ENCODE data around the gene IMPA2. TPM values are rescaled to one million over a fixed set of nuclear protein-coding genes. Genes with fewer than 3 reads are reported as not detected.

IMPA2 gene
- total and polyA plus RNA-seq, 2 of the 13 experiments (the other 11 are each of a cell fraction or from before 2014, with no cell fraction given) = 37.8 to 71.8 TPM

GRCh38 chr18:11948852-11949523 is 32.3 kb upstream of the IMPA2 start:
- FAIRE-seq (no peak), ATAC-seq (0 out of 3 replicates have a peak, but pooled peaks have one; percentile 8), DNase-seq (ENCODE audit: low spot score) (peak; percentile 41)
- Histone ChIP-seq H3K4me3 (replicated peaks in 1 of 3; ENCODE audit: insufficient read depth in 1 of 3, low read depth in 2 of 3, low read length in 3 of 3) (no peak overlapping the region), H2AFZ (ENCODE audit: low read length) (no peak overlapping the region), H3K27ac (ENCODE audit: extremely low read length, insufficient read depth, low read length) (no peak overlapping the region), H3K27me3 (ENCODE audit: control insufficient read depth in 1 of 2, insufficient read depth in 2 of 2, low read length in 2 of 2) (no peaks in the 10 kb centered on the region), H3K4me2 (ENCODE audit: low read depth, low read length) (0 out of 2 replicates have a peak overlapping the region, but pooled peaks have one; percentile 26), H3K79me2 (ENCODE audit: insufficient read depth, low read length) (no peaks in the 10 kb centered on the region), H3K9ac (ENCODE audit: insufficient read depth, low read depth, low read length) (no peak overlapping the region), H3K36me3 (replicated peaks in 1 of 2; ENCODE audit: control insufficient read depth in 1 of 2, insufficient read depth in 2 of 2, low read length in 2 of 2) (no peaks in the 10 kb centered on the region), H3K4me1 (ENCODE audit: insufficient read depth, low read length) (peaks cover 40% of the 10 kb centered on the region), H3K9me3 (ENCODE audit: low read length) (no peaks in the 10 kb centered on the region), H4K20me1 (ENCODE audit: insufficient read depth, low read length) (no peaks in the 10 kb centered on the region)
- no TSS peak for BruUV-seq (replicated peaks)
- intact Hi-C loops (cut with micrococcal nuclease; ENCODE audit: unreplicated experiment) = no loop called here
- 21% methylated on average over 6 of the region's 6 CpGs for WGBS (ENCODE audit: low lambda C conversion rate)
- CTCF ChIA-PET (ENCODE audit: low intra/inter-chr PET ratio, low total read pairs) = no interaction called here
- in situ Hi-C loops (cut with HindIII; ENCODE audit: extremely low pct_ligation_motif_present, low pct_unique_long_range_greater_than_20kb) = no loop called here
- POLR2A ChIA-PET = interaction anchor here (1.8 to 5.4 kb wide), 2 partner anchors 33 to 46 kb away, joined by 8 to 69 read pairs; partner anchors contain the start of gene IMPA2
- TF ChIP-seq ZNF558 (CRISPR knock-in tag; IDR thresholded peaks at IDR 0.05; ENCODE audit: borderline replicate concordance) (no peak), GZF1 (CRISPR knock-in tag; IDR thresholded peaks at IDR 0.05) (peak; percentile 83), ZNF557 (CRISPR knock-in tag; IDR thresholded peaks at IDR 0.05) (no peak), CHD4 (IDR thresholded peaks at IDR 0.05; ENCODE audit: borderline replicate concordance, low read length) (no peak), EZH2 (conservative IDR thresholded peaks at IDR 0.05; ENCODE audit: low read depth, low read length) (no peak), GLI4 (CRISPR knock-in tag; IDR thresholded peaks at IDR 0.05; ENCODE audit: borderline replicate concordance) (no peak)

- H3K79me2 ChIP-seq (ENCODE audit: insufficient read depth, low read length) = no peaks in the 10 kb centered on the region
- no peak overlapping the region for H3K9ac ChIP-seq (ENCODE audit: insufficient read depth, low read depth, low read length)
- H3K27me3 ChIP-seq (ENCODE audit: control insufficient read depth in 1 of 2, insufficient read depth in 2 of 2, low read length in 2 of 2) = no peaks in the 10 kb centered on the region
- no peak for FAIRE-seq
- no peak overlapping the region for H3K4me3 ChIP-seq (replicated peaks in 1 of 3; ENCODE audit: insufficient read depth in 1 of 3, low read depth in 2 of 3, low read length in 3 of 3)
- 74% methylated on average over 5 of the region's 5 CpGs for WGBS (ENCODE audit: low lambda C conversion rate)
- peaks cover 48% of the 10 kb centered on the region for H3K4me1 ChIP-seq (ENCODE audit: insufficient read depth, low read length)
- H3K4me2 ChIP-seq (ENCODE audit: low read depth, low read length) = no peak overlapping the region
- H3K36me3 ChIP-seq (replicated peaks in 1 of 2; ENCODE audit: control insufficient read depth in 1 of 2, insufficient read depth in 2 of 2, low read length in 2 of 2) = no peaks in the 10 kb centered on the region
- no peak for ATAC-seq
- DNase-seq (ENCODE audit: low spot score) = no peak
- H2AFZ ChIP-seq (ENCODE audit: low read length) = no peak overlapping the region
- ChIA-PET POLR2A (interaction anchor here (2.0 kb wide), 1 partner anchor 30 kb away, joined by 11 read pairs; the partner anchor contains the start of gene IMPA2), CTCF (ENCODE audit: low intra/inter-chr PET ratio, low total read pairs) (no interaction called here)
- in situ Hi-C loops (cut with HindIII; ENCODE audit: extremely low pct_ligation_motif_present, low pct_unique_long_range_greater_than_20kb) (no loop called here), intact Hi-C loops (cut with micrococcal nuclease; ENCODE audit: unreplicated experiment) (no loop called here)
- no peaks in the 10 kb centered on the region for H3K9me3 ChIP-seq (ENCODE audit: low read length)
- no peaks in the 10 kb centered on the region for H4K20me1 ChIP-seq (ENCODE audit: insufficient read depth, low read length)
- H3K27ac ChIP-seq (ENCODE audit: extremely low read length, insufficient read depth, low read length) = no peak overlapping the region
- TF ChIP-seq SYNCRIP (IDR thresholded peaks at IDR 0.05; ENCODE audit: insufficient read depth, low read depth, low read length) (no peak), NONO (IDR thresholded peaks at IDR 0.05) (no peak), NONO (CRISPR knock-in tag; conservative IDR thresholded peaks at IDR 0.05) (no peak), HNRNPUL1 (IDR thresholded peaks at IDR 0.05; ENCODE audit: low read depth, low read length) (no peak), PITX1 (CRISPR knock-in tag; IDR thresholded peaks at IDR 0.05) (no peak)
- no TSS peak for BruUV-seq (replicated peaks)
Observed at GRCh38 chr18:11950824-11951223, 30.5 kb upstream of the IMPA2 start.

Measured in HepG2 (cell line).